GM21825 (cell line): Measurements from ENCODE around the gene IFNA14.
"Not testable (repeated sequence)": the region's sequence is repeated elsewhere in the genome, so short reads cannot be mapped to it uniquely, and the experiment has no call there.

Source experiments
- ATAC-seq: cut with Tn5 transposase; IDR thresholded peaks from one replicate; pipeline ENCODE4 v1.9.1; 2021; ENCODE audit warnings: mild to moderate bottlenecking, moderate library complexity; ENCODE audit not compliant: unreplicated experiment

IFNA14 gene

DNA sequence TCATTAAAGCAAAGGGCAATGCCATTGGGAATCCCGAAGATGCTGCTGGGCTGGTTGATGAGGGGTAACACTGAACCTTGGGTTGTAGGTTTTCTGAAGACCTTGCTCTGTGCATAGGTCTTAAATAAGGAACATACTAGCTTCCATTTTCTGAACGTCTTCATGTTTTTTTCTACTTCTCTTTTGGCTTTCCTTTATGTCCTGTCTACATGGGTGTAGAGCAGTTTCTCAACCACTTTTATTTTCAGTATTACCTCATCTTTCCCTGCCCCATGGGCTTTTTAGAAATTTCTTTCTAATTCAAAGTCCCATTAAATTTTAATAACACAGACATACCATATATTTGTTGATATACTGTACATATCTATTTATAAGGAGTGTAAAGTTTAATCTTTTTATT lies at the start of gene IFNA14:
IFNA14 (minus strand) TSS at position 95 of the 400 bp plus-strand sequence; CDS start at position 25, 70 bp downstream.
- ATAC-seq = no peak

DNA sequence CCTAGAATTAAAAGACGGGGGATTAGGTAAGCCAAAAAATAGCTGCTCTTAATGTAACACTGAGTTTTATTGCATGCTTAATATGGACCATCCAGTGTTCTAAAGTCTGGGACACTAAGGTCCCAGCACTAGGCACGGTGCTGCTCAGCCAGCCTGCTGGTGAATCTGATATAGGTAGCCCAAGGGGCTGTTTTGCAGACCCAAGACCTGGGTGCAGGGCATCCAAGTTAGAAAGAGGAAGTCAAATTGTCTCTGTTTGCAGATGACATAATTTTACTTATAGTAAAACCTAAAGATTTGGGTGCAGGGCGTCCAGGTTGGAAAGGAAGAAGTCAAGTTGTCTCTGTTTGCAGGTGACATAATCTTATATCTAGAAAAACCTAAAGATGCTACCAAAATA lies 47.5 kb upstream of the IFNA14 start:
- ATAC-seq = no peak

DNA sequence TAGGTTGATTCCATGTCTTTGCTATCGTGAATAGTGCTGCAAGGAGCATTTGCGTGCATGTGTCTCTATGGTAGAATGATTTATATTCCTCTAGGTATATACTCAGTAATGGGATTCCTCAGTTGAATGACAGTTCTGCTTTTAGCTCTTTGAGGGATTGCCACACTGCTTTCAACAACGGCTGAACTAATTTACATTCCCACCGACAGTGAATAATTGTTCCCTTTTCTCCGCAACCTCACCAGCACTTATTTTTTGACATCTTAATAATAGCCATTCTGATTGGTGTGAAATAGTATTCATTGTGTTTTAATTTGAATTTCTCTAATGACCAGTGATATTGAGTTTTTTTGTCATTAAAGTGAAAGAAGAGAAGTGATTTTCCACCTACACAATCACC lies 46.9 kb upstream of the IFNA14 start:
- no peak for ATAC-seq

DNA sequence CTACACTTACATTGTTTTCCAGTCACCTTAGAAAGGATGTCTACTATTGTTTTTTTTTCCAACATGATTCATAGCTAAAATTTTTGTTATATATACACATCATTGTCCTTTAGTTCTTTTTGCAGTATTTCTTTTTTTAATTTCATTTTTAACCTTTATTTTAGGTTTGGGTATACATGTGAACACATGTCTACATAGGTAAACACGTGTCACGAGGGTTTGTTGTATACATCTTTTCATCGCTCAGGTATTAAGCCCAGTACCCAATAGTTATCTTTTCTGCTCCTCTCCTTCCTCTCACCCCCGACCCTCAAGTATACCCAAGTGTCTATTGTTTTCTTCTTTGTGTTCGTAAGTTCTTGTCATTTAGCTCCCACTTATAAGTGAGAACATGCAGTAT lies 46.3 kb upstream of the IFNA14 start:
- no peak for ATAC-seq

DNA sequence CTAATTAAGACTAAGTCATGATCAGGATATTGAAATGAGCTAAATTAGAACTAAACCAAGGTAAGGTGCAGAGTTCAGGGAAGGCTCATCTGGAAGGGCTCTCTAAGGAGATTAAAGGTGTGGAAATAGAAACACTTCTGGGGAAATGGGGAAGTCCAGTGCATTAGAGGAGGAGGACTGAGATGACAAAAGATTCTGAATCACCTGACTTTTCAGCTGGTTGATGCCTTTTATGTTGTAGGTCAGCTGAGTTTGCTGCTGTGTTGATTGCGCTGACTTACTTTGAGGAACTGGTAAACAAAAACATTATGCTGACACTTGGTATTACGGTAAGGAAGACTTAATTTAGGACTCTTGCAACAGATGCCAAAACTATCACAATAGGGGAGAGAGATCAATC lies 41.5 kb upstream of the IFNA14 start:
- no peak for ATAC-seq

DNA sequence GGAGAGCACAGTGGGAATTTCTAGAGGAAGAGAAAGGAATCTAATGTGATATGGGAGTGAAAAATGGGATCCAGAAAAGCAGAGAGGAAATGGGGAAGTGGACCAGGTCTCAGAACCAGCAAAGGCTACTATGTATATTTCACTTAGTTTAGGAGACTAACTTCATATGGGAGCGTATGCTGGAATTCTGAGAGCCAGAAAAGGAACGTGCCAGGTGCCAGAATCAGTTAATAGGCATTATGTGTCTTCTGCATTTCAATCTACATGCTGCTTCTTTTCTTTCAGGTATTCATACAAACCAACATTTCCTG lies 28.5 kb upstream of the IFNA14 start:
- no peak for ATAC-seq

DNA sequence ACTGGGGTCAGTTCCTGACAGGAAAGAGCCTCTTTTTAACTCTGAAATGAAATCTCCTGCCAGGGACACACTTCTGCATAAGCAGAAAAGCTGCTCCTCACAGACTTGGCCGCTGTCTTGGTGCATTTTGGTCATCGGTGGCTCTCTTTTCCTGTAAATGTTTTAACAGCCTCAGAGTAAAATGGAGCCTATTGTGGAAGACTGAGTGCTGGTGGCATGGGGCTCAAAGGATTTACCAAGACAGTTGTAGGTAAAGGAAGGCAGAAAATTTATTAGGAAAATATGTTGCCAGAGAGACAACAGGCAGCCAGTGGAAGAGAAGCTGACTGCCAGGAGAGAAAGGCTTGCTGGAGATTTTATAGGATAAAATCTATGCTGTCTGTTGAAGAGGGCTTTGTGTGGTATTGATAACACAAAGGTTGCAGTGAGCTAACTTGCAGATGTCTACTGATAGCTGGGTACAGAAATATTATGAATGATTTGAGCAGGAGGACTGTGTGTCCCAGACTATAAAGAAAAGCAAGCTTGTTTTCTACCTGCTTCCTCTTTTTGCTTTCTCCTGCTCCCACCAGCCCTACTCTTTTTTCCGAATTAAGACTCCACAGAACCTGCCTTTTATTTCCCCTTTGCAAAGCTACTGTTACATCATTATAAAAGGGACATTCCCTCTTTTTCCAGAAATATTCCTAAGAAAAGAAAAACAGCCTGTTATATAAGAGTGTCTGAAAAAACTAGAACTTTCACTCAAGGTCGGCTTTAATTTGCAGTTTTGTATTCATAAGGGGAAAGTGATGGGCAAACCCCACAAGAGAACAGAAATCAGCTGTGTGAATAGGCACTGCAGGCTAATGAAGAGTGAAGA lies 27.9 kb upstream of the IFNA14 start:
- ATAC-seq = peak; percentile 74

DNA sequence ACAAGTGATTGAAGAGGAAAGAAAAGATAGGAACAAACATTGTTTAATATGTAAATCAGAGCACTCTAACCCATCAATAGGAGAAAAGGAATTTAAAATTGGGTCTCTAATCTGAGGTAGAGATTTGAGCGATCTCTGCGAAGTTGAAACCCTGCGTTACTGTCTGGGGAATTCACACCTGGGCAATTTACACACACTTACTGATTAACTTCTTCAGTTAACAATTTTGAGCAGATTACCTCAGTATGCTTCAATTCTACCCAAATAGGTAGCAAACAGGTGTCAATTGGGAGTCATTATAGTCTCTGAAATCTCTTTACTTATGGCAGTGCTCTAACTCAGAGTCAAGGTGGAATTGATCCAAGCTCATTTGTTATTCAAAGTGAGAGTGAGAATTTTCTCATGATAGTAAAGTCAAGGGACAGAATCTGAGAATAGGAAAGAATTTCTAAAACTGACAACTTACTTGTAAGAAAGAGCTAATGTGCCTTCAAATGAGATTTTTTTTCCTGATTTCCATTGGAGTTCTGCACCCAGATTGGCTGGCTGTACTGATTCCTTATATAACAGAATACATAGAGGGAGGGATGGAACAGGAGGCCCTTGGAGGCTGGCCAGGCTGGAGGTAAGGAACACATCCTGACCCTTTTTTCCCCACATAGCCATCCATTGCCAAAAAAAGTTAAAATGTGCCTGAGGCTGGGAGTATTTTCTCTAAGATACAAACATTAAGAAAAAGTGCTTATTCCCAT lies 27.1 kb upstream of the IFNA14 start:
- no peak for ATAC-seq

DNA sequence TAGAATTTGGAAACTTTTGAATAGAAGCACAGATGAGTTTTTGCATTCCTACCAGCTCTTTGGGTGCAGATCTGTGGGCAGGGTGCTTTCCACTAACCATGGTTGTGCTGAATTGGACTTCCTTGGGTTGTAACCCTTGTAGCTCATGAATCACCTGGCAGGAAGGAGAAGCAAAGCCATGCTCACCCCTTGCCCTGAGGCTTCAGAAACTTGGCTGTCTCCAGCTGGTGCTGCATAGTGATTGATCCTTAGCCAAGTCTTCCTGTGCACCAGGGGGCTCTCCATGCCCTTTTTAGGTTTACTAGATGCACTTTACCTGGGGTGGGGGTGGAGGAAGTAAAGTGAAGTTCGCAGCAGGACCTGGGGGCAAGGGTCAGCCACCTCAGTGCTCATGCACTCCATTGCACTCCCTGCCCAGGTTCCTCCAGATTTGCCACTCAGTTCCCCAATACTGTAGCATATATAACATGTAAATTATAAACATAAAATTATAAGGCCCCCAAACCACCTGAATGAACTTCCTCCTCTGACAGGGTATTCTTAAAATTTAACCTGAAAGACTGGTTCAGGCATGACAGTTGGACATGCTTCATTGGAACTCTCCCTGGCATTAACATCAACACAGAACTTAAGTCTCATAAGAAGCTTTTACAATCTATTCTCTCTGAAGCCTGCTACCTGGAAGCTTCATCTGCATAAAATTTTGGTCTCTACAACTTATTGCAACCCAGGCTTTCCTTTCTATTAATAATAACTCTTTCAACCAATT lies 25.8 kb upstream of the IFNA14 start:
- ATAC-seq = no peak

DNA sequence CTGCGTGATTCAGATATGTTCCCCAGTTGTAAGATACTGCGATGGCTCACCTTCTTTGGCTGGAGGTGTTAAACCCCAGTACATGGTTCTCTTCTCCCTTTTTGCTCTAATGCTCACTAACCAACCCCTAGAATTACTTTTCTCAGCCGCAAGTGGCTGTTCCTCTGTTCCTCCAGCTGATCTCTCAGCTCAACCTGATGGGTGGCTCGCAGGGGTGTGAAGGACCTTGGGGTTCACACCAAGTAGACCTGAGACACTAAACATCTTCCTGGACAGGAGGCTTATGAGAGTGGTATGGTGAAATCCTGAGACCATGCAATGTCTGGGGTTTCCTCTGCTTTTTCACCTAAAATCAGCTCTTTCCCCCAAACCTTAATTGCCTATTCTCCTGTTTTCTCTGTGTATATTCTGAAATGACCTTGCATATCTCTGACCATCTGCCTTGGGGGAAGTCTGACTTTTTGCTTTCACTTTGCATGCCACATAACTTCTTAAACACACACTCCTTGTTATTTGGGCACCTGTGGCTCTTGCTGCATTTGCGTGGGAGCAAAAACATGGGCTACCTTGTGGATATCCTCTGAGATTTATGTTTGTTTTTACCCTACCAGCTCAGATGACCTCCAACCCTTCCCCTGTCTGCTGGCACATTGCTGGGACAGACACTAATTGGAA lies 15.9 kb upstream of the IFNA14 start:
- no peak for ATAC-seq

DNA sequence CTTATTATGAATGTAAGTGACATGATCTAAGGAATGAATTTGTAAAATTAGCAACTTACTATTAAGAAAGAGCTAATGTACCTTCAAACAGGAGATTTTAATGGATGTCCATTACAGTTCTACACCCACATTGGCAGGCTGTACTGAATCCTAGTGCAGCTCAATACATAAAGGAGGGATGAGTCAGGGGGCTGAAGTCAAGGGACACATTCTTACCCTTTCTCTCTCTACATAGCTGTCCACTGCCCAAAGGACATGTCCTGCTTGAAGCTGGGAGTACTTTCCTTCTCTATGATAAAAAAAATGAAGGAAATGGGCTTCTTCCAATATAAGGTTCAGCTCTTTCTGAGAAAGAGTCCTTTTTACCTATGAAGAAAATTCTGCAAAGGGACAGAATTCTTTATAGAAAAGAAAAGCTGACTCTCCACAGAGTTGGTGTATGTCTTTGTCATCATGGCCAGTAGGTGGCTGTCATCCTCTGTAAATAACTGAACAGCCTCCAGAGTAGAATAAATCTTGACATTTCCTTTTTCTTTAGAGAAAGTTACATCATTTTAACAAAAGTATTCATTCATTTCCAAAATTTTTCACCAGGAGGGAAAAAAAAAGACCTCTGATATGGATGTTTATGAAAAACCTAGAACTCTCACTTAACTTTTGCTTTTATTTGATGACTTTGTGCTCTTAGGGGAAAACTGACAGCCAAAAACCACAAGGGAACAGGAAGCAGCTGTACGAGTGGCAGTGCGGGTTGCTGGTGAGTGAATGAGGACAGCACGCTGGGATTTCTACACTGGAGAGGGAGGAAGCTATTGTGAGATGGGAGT lies 13.1 kb upstream of the IFNA14 start:
- peak; percentile 73 for ATAC-seq

DNA sequence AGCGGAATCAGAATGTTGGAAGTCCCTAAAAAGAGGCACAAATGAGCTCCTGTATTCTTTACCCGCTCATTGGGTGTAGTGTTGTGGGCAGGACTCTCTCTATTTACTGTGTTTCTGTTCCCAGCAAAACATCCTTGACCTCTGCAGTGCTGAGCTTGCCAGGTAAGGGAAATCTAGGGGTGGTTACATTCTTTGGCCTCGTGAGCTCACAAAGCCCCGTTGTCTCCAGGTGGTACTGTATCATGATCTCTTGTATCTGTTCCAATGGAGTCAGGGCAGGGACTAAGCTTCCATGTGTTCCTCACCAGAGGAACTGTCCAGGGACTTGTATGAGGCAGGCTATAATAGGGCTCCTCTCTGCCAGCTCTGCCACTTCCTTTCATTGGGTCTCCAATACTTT lies 11.8 kb upstream of the IFNA14 start:
- no peak for ATAC-seq

DNA sequence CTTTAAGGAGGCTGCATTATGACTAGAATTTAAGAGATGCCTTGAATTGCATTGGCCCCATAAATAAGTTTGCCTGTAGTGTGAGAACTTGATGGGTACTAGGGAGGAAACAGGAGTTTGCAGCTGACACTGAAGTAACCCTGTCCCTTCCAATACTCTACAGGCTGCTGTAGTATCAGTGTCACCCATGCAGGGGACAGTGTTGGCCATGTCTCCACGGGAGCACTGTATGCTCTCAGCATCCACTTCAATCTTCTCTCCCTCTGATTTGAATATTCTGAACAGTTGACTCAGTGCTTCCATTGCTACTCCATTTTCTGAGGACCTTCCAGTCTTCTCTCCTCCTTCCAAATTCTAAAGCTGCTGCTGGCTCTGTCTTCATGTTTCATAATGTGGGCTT lies 11.4 kb upstream of the IFNA14 start:
- ATAC-seq = no peak

DNA sequence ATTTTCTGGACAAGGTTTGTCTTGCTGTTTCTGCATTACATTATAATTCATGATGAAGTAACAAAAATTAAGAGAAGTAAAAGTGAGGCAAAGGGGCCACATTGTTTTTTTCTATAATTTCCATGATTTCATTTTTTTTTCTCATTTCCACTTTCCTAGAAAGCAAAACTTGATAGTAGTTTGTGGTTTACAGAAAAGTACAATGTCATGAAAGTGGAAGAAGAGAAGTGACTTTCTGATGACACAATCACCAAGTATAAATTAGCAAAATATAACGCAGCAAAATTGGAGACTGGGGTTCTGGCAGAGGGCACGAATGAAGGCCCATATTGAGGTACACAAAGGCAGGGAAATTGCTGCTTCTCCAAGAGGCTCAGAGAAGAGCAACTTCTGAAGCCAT lies 5.0 kb upstream of the IFNA14 start:
- ATAC-seq = no peak

DNA sequence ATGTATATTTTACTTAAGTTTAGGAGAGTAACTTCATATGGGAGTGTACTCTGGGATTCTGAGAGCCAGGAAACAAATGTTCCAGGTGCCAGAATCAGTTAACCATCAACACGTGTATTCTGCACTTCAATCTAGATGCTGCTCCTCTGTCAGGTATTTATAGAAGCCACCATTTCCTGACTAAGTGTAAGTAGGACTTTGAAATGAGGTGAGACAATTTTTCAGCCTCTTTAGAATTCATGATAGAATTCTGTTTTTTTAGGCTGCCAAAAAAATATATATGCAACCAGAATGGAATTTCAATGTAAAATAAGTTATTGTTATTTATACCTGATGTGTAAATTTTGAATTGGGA lies 3.5 kb downstream of the IFNA14 start:
- not testable (repeated sequence) for ATAC-seq

DNA sequence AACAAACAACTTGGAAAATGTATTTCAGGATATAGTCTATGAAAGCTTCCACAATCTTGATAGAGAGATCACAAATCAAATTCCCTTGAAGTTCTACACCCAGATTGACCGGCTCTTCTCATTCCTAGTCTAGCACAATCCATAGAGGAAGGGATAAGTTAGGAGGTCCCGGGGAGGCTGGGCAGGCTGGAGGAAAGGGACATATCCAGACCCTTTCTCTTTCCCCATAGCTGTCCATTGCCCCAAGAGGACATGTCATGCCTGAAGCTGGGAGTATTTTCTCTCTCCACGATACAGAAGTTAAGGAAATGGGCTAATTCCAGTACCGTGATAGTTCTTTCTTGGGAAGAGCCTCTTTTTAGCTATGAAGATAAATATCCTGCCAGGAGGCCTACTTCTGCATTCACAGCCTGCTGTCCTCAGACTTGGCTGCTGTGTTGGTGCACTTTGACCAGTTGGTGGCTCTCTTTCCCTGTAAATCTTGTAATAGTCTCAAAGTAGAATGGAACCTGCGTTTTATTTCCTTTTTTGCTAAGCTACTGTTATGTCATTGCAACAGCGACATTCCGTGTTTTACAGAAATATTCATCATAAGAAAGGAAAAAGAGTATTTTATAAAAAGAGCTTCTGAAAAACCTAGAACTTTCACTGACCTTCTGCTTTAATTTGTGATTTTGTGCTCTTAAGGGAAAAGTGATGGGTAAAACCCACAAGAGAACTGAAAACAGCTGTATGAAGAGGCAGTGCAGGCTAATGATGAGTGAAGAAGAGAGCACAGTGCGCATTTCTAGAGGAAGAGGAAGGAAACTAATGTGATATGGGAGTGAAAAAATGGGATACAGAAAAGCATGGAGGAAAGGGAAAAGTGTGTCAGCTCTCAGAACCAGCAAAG lies 4.1 kb downstream of the IFNA14 start:
- peak; percentile 84 for ATAC-seq

DNA sequence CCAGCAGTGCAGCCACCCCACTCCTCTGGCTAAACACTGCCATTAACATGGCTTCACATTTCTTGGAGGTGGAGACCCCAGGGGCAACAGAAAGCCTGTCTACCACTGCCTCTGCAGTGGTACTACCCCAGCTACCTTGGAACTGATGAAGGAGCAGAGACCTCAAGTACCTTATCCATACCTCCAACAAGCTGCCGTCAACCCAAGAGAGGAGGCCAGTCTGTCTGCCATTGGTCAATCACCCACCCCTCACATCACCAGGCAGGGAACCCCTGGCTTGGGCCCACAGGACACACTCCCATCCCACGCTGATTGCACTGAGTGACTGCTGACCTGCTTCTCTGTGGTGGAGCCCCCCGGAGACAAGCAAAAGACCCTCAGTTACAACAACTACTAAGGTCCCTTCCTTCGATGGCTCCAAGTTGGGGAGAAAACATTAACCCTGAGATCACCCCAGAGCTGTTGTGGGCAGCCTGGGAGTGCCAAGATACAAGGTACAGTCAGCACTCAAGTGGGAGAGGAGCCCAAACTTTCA lies 5.6 kb downstream of the IFNA14 start:
- no peak for ATAC-seq

DNA sequence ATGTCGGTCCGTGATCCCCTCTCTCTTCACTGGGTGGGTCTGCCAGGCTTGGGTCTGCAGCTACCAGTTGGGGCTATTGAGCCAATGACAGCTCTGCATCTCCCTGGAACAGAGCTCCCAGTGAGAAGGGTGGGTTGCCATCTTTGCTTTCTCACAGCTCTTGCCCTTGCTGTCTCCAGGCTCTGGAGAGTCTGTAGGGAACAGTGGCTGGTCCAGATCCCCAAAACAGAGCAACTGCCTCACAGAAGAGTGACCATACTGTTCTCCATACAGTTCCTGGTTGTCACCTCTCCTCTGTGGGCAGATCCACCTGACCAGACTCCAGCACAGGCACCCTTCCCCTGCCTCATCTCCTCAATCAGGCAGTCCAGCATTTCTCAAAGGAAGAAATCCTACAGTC lies 6.5 kb downstream of the IFNA14 start:
- no peak for ATAC-seq

DNA sequence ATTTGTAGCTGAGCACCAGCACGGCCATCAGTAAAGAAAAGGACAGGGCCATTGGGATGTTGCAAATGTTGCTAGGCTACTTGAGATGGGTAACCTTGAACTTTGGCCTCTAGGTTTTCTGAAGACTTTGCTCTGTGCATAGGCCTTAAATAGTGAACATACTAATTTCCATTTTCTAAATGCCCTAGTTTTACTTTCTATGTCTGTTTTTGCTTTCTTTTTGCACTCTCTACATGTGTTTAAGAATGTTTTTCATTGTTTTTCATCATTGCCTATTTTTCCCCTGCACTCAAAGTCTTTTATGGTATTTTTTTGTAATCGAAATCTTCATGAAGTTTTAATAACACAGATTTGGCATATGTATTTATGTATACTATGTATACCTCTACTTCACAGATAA lies 11.7 kb downstream of the IFNA14 start, which contains the start of gene IFNA17:
IFNA17 (minus strand) TSS at position 101 of the 400 bp plus-strand sequence; CDS start at position 52, 49 bp downstream.
- no peak for ATAC-seq
